ENCODE results near the gene KIFC1.

DNA sequence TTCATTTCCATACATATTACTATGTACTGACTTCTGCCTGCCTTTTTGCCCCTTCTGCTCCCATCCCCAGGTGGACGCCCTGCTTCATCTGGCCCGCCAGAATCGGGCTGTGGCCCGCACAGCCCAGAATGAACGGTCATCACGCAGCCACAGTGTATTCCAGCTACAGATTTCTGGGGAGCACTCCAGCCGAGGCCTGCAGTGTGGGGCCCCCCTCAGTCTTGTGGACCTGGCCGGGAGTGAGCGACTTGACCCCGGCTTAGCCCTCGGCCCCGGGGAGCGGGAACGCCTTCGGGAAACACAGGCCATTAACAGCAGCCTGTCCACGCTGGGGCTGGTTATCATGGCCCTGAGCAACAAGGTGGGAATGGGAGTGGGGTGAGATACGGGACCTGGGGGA lies 14.5 kb downstream of the KIFC1 start:
- no peak for TF ChIP-seq GATA3 (IDR thresholded peaks at IDR 0.05; ENCODE audit: low read depth, low read length)
- no peak for TF ChIP-seq GATA2 (IDR thresholded peaks at IDR 0.05; ENCODE audit: low read depth, low read length)

All from SH-SY5Y (cell line).